ENCODE measurements around the gene CERS6.

The CERS6 gene

DNA sequence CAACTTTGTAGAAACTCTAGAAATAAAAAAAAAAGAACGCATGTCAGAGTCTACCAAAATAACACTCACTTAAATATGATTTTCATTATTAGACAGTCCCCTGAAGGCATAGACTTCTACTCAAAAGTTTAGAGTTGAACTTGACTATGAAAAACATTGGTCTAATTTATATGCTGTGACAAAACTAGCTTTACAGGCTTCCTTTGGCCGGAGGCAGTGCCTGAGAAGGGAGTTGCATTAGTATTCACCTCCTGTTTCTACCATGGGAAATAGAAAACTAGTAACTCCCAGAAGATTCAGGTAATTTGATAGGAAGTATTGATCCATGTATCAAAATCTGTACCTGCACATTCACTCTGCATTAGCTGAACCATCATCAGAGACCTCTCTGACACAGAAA lies 182.9 kb downstream of the CERS6 start:
- H3K4me1 ChIP-seq = peaks cover 4% of the 10 kb centered on the region

DNA sequence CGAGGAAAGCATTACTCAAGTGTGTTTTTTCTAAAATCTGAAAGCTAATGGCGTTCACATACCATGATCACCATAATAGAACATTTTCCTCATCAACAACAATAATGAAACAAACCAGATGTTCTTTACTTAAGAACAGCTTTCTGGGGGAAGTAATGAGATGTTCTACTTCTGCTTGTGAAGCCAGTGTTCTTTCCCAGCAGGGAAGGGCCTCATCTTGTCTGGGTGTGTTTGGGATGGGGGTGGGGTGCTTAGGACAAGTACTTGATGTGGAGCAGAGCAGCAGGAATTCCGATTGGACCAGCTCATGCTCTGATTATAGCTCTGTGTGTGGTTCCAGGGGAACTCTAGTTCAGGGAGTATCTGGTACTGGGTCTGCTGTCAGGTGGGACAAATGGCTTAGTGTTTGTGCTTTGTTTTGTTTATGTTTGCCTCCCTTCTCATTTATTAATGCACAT lies 183.4 kb downstream of the CERS6 start:
- Histone ChIP-seq H2AFZ (no peak overlapping the region), H3K4me3 (ENCODE audit: low read depth, low read length) (no peak overlapping the region), H3K79me2 (peaks cover 4% of the 10 kb centered on the region), H3K9ac (no peak overlapping the region), H3K27ac (no peak overlapping the region), H3K4me1 (peaks cover 5% of the 10 kb centered on the region), H3K27me3 (ENCODE audit: control insufficient read depth, insufficient read depth, low read length) (no peaks in the 10 kb centered on the region), H3K36me3 (ENCODE audit: control insufficient read depth, insufficient read depth, low read length) (no peaks in the 10 kb centered on the region), H3K4me2 (ENCODE audit: low read length) (no peak overlapping the region), H3K9me3 (ENCODE audit: control insufficient read depth, low read length) (no peaks in the 10 kb centered on the region)
- TF ChIP-seq, protein P1, sequence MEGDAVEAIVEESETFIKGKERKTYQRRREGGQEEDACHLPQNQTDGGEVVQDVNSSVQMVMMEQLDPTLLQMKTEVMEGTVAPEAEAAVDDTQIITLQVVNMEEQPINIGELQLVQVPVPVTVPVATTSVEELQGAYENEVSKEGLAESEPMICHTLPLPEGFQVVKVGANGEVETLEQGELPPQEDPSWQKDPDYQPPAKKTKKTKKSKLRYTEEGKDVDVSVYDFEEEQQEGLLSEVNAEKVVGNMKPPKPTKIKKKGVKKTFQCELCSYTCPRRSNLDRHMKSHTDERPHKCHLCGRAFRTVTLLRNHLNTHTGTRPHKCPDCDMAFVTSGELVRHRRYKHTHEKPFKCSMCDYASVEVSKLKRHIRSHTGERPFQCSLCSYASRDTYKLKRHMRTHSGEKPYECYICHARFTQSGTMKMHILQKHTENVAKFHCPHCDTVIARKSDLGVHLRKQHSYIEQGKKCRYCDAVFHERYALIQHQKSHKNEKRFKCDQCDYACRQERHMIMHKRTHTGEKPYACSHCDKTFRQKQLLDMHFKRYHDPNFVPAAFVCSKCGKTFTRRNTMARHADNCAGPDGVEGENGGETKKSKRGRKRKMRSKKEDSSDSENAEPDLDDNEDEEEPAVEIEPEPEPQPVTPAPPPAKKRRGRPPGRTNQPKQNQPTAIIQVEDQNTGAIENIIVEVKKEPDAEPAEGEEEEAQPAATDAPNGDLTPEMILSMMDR (IDR thresholded peaks at IDR 0.05) = no peak

More for the DNA sequence above, 182.9 kb downstream of the CERS6 start:
- Histone ChIP-seq H3K4me2 (ENCODE audit: low read length) (no peak overlapping the region), H3K4me3 (ENCODE audit: low read depth, low read length) (no peak overlapping the region), H2AFZ (no peak overlapping the region), H3K27ac (no peak overlapping the region), H3K9ac (no peak overlapping the region), H3K27me3 (ENCODE audit: control insufficient read depth, insufficient read depth, low read length) (no peaks in the 10 kb centered on the region), H3K9me3 (ENCODE audit: control insufficient read depth, low read length) (no peaks in the 10 kb centered on the region), H3K36me3 (ENCODE audit: control insufficient read depth, insufficient read depth, low read length) (no peaks in the 10 kb centered on the region), H3K79me2 (peaks cover 3% of the 10 kb centered on the region)
- TF ChIP-seq, protein P1 (IDR thresholded peaks at IDR 0.05) = no peak

DNA sequence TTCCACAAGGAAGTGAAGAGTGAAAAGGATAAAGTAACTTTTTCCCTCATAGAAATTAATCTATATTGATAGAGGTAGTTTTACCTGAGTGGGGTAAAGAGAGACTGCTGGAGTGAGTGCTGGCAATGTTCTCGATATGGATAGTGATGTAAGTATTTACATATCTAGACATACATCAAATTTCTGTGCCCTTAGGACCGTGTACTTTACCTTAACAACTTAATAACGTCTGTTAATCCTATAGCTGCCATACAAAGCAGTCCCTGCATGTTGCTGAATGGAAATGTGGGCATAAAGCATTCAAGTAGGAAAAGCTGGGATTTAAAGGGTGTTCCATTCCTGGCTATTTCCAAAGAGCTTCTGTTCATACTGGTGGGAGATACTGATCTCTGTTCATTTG lies 184.0 kb downstream of the CERS6 start:
- Histone ChIP-seq H3K27ac (no peak overlapping the region), H3K4me2 (ENCODE audit: low read length) (no peak overlapping the region)

DNA sequence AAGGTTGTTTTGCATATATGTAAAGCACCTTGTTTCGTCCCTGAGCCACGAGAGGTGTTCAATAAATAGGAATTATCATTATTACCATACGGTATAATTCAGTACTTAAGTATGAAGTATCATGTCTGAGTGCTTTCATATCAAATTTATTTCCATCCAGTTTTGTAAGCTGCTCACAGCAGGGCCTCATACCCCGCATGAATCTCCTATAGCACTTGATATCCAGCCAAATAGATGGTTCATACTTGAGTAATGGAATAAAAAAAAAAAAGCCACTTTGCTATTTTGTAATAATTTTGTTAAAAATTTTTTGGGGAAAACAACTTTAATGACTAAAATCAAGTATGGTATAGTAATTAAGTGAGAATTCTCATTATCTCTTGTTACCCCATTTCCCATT lies 185.6 kb downstream of the CERS6 start:
- no peak overlapping the region for H3K27ac ChIP-seq

More for the DNA sequence above, 184.0 kb downstream of the CERS6 start:
- no peaks in the 10 kb centered on the region for H3K36me3 ChIP-seq (ENCODE audit: control insufficient read depth, insufficient read depth, low read length)
- no peaks in the 10 kb centered on the region for H3K9me3 ChIP-seq (ENCODE audit: control insufficient read depth, low read length)
- H3K27me3 ChIP-seq (ENCODE audit: control insufficient read depth, insufficient read depth, low read length) = no peaks in the 10 kb centered on the region
- no peak overlapping the region for H2AFZ ChIP-seq
- H3K4me1 ChIP-seq = peaks cover 5% of the 10 kb centered on the region
- peaks cover 4% of the 10 kb centered on the region for H3K79me2 ChIP-seq
- TF ChIP-seq, protein P1 (IDR thresholded peaks at IDR 0.05) = no peak
- H3K4me3 ChIP-seq (ENCODE audit: low read depth, low read length) = no peak overlapping the region
- H3K9ac ChIP-seq = no peak overlapping the region

DNA sequence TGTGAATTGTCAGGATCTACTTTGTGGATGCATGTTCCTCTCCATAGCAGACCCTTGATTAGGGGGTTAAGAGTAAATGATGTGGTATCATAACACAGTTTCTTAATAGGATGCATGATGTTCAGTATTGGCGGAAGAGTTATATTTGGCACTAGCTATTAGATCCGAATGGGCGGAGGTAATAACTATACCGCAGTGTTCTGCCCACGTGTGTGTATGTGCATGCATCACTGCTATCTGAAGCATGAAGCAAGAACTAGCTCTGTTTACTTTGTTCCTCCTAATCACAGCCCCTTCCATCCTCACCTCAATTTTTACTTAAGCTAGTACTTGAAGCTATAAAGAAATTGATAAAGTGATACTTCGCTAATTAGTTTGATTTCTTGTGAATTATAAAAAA lies 186.8 kb downstream of the CERS6 start:
- H3K36me3 ChIP-seq (ENCODE audit: control insufficient read depth, insufficient read depth, low read length) = no peaks in the 10 kb centered on the region
- H3K79me2 ChIP-seq = peaks cover 4% of the 10 kb centered on the region
- H2AFZ ChIP-seq = no peak overlapping the region
- no peak overlapping the region for H3K9ac ChIP-seq
- TF ChIP-seq, protein P1 (IDR thresholded peaks at IDR 0.05) = no peak
- H3K4me2 ChIP-seq (ENCODE audit: low read length) = no peak overlapping the region
- H3K27ac ChIP-seq = no peak overlapping the region
- no peaks in the 10 kb centered on the region for H3K27me3 ChIP-seq (ENCODE audit: control insufficient read depth, insufficient read depth, low read length)
- peaks cover 5% of the 10 kb centered on the region for H3K4me1 ChIP-seq
- H3K9me3 ChIP-seq (ENCODE audit: control insufficient read depth, low read length) = no peaks in the 10 kb centered on the region
- no peak overlapping the region for H3K4me3 ChIP-seq (ENCODE audit: low read depth, low read length)

More for the DNA sequence above, 185.6 kb downstream of the CERS6 start:
- Histone ChIP-seq H3K36me3 (ENCODE audit: control insufficient read depth, insufficient read depth, low read length) (no peaks in the 10 kb centered on the region), H3K4me3 (ENCODE audit: low read depth, low read length) (no peak overlapping the region), H3K9ac (no peak overlapping the region), H3K27me3 (ENCODE audit: control insufficient read depth, insufficient read depth, low read length) (no peaks in the 10 kb centered on the region), H3K79me2 (peaks cover 4% of the 10 kb centered on the region), H2AFZ (no peak overlapping the region), H3K4me1 (peaks cover 5% of the 10 kb centered on the region), H3K9me3 (ENCODE audit: control insufficient read depth, low read length) (no peaks in the 10 kb centered on the region), H3K4me2 (ENCODE audit: low read length) (no peak overlapping the region)
- TF ChIP-seq, protein P1 (IDR thresholded peaks at IDR 0.05) = no peak

Data from parathyroid adenoma (tissue), 2 donors.